GM18868 (cell line): ENCODE results near the gene SPTBN5.

Experiments
- ATAC-seq: cut with Tn5 transposase; IDR thresholded peaks from one replicate; pipeline ENCODE4 v1.9.1; 2021; ENCODE audit warnings: mild to moderate bottlenecking, moderate library complexity; ENCODE audit not compliant: unreplicated experiment

SPTBN5 gene

GRCh38 chr15:41827290-41827879 lies 66.5 kb downstream of the SPTBN5 start:
- no peak for ATAC-seq

- ATAC-seq, result no peak
Measured at GRCh38 chr15:41825572-41826535, 68.0 kb downstream of the SPTBN5 start.

- ATAC-seq, result no peak
Measured at GRCh38 chr15:41825145-41825544, 68.7 kb downstream of the SPTBN5 start.

- no peak for ATAC-seq
Measured at GRCh38 chr15:41824062-41824745, 69.6 kb downstream of the SPTBN5 start.

- no peak for ATAC-seq
Measured at GRCh38 chr15:41823502-41823901, 70.4 kb downstream of the SPTBN5 start.

GRCh38 chr15:41822957-41823356 lies 70.9 kb downstream of the SPTBN5 start:
- ATAC-seq, result no peak

- ATAC-seq, result no peak
Measured at GRCh38 chr15:41822471-41822870, 71.4 kb downstream of the SPTBN5 start.

GRCh38 chr15:41821831-41822230 lies 72.0 kb downstream of the SPTBN5 start:
- ATAC-seq, result no peak

- ATAC-seq, result no peak
Measured at GRCh38 chr15:41820791-41821423, 72.9 kb downstream of the SPTBN5 start.

- no peak for ATAC-seq
Measured at GRCh38 chr15:41819455-41820050, 74.3 kb downstream of the SPTBN5 start.

GRCh38 chr15:41817781-41818180 lies 76.1 kb downstream of the SPTBN5 start:
- no peak for ATAC-seq

GRCh38 chr15:41817327-41817726 lies 76.5 kb downstream of the SPTBN5 start:
- ATAC-seq, result no peak

- ATAC-seq, result no peak
Measured at GRCh38 chr15:41816788-41817187, 77.1 kb downstream of the SPTBN5 start.

GRCh38 chr15:41814534-41814933 lies 79.3 kb downstream of the SPTBN5 start:
- no peak for ATAC-seq

- ATAC-seq, result no peak
Measured at GRCh38 chr15:41813426-41813825, 80.4 kb downstream of the SPTBN5 start.

- ATAC-seq, result no peak
Measured at GRCh38 chr15:41812820-41813375, 81.0 kb downstream of the SPTBN5 start.

GRCh38 chr15:41811432-41812195 lies 82.2 kb downstream of the SPTBN5 start:
- peak; percentile 59 for ATAC-seq

GRCh38 chr15:41810651-41811431 lies 83.0 kb downstream of the SPTBN5 start:
- ATAC-seq, result no peak
